ENCODE data around the gene KNOP1.

Gene KNOP1

DNA sequence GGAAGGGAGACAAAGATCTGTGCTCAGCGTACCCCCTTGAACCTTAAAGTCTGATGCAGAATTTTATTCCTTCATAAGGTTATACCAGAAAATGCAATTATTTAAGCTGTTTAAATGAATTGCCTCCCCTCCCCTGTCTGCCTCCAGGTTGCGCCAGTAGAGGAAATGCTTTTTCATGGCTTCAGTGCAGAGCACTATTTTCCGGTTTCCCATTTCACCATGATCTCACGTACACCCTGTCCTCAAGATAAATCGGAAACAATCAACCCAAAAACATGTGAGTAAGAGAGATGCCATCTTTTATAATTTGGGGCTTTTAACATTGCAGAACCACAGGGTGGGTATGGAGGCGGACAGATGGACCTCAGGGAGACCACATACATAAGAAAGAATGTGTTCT is 15.5 kb upstream of the KNOP1 start:
- Histone ChIP-seq H3F3A (ENCODE audit: control insufficient read depth, insufficient read depth) (no peaks in the 10 kb centered on the region), H3K27ac (ENCODE audit: low read depth, low read length) (no peak overlapping the region), H3K27me3 (ENCODE audit: control insufficient read depth, low read length) (no peaks in the 10 kb centered on the region), H3K4me3 (ENCODE audit: low read length) (no peak overlapping the region), H3K9me3 (ENCODE audit: control insufficient read depth, insufficient read depth, low read length) (no peaks in the 10 kb centered on the region), H3K4me1 (ENCODE audit: control insufficient read depth, low read length) (no peaks in the 10 kb centered on the region), H3K79me2 (ENCODE audit: control insufficient read depth, low read length) (no peaks in the 10 kb centered on the region), H3K4me2 (ENCODE audit: low read length) (no peak overlapping the region), H3K36me3 (ENCODE audit: control insufficient read depth, low read length) (no peaks in the 10 kb centered on the region), H3K9me2 (replicated peaks; ENCODE audit: control insufficient read depth, low read length) (no peaks in the 10 kb centered on the region), H4K20me1 (ENCODE audit: control insufficient read depth, insufficient read depth, low read depth, low read length) (no peaks in the 10 kb centered on the region)
- TF ChIP-seq, protein P1, sequence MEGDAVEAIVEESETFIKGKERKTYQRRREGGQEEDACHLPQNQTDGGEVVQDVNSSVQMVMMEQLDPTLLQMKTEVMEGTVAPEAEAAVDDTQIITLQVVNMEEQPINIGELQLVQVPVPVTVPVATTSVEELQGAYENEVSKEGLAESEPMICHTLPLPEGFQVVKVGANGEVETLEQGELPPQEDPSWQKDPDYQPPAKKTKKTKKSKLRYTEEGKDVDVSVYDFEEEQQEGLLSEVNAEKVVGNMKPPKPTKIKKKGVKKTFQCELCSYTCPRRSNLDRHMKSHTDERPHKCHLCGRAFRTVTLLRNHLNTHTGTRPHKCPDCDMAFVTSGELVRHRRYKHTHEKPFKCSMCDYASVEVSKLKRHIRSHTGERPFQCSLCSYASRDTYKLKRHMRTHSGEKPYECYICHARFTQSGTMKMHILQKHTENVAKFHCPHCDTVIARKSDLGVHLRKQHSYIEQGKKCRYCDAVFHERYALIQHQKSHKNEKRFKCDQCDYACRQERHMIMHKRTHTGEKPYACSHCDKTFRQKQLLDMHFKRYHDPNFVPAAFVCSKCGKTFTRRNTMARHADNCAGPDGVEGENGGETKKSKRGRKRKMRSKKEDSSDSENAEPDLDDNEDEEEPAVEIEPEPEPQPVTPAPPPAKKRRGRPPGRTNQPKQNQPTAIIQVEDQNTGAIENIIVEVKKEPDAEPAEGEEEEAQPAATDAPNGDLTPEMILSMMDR (IDR thresholded peaks at IDR 0.05; ENCODE audit: low read depth, low read length, poor library complexity, severe bottlenecking), result no peak
- no peak for TF ChIP-seq EZH2phosphoT487 (IDR thresholded peaks at IDR 0.05; ENCODE audit: borderline replicate concordance, low read length)

DNA sequence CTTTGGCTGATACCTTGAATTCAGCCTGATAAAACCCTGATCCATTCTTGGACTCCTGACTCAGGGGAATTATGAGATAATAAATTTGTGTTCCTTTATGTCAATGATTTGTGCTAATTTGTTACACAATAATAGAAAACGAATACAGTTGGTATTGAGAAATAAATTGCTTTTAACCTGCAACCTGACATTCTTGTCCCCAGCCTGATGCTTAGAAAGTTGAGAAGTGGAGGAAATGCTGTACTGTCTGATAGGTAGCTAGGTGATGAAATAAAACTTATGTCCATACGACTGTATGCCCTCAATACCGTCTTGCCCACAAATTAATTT is 10.6 kb upstream of the KNOP1 start:
- Histone ChIP-seq H3F3A (ENCODE audit: control insufficient read depth, insufficient read depth) (no peaks in the 10 kb centered on the region), H3K36me3 (ENCODE audit: control insufficient read depth, low read length) (no peaks in the 10 kb centered on the region), H3K9me2 (replicated peaks; ENCODE audit: control insufficient read depth, low read length) (no peaks in the 10 kb centered on the region), H3K4me1 (ENCODE audit: control insufficient read depth, low read length) (no peaks in the 10 kb centered on the region), H3K4me3 (ENCODE audit: low read length) (no peak overlapping the region), H3K9me3 (ENCODE audit: control insufficient read depth, insufficient read depth, low read length) (no peaks in the 10 kb centered on the region), H3K27ac (ENCODE audit: low read depth, low read length) (no peak overlapping the region), H3K79me2 (ENCODE audit: control insufficient read depth, low read length) (no peaks in the 10 kb centered on the region), H4K20me1 (ENCODE audit: control insufficient read depth, insufficient read depth, low read depth, low read length) (no peaks in the 10 kb centered on the region), H3K4me2 (ENCODE audit: low read length) (no peak overlapping the region), H3K27me3 (ENCODE audit: control insufficient read depth, low read length) (no peaks in the 10 kb centered on the region)
- TF ChIP-seq, protein P1 (IDR thresholded peaks at IDR 0.05; ENCODE audit: low read depth, low read length, poor library complexity, severe bottlenecking), result no peak
- no peak for TF ChIP-seq EZH2phosphoT487 (IDR thresholded peaks at IDR 0.05; ENCODE audit: borderline replicate concordance, low read length)

DNA sequence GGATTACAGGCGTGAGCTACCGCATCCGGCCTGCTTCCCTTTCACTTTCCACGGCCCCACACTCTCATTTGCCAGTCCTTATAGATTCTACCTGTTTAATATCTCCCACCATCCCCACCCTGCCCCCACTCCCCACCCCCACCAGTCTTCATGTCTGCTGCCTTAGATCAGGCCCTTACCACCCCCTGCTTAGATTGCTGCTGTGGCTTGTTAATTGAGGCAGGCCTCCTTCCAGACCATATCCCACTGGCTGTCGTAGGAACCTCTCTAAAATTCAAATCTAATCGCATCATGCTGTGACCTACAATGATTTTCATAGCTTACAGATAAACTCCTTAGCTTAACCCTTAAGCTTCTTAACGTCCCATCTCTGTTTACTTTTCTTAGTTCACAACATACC is 5.0 kb upstream of the KNOP1 start:
- H3K79me2 ChIP-seq (ENCODE audit: control insufficient read depth, low read length), result peaks cover 5% of the 10 kb centered on the region
- H3K27ac ChIP-seq (ENCODE audit: low read depth, low read length), result no peak overlapping the region
- no peaks in the 10 kb centered on the region for H3F3A ChIP-seq (ENCODE audit: control insufficient read depth, insufficient read depth)
- no peaks in the 10 kb centered on the region for H3K27me3 ChIP-seq (ENCODE audit: control insufficient read depth, low read length)
- no peaks in the 10 kb centered on the region for H3K9me2 ChIP-seq (replicated peaks; ENCODE audit: control insufficient read depth, low read length)
- no peak overlapping the region for H3K4me2 ChIP-seq (ENCODE audit: low read length)
- H3K9me3 ChIP-seq (ENCODE audit: control insufficient read depth, insufficient read depth, low read length), result no peaks in the 10 kb centered on the region
- no peaks in the 10 kb centered on the region for H4K20me1 ChIP-seq (ENCODE audit: control insufficient read depth, insufficient read depth, low read depth, low read length)
- H3K36me3 ChIP-seq (ENCODE audit: control insufficient read depth, low read length), result no peaks in the 10 kb centered on the region; the same call in 1 of the 2 replicates
- peaks cover 8% of the 10 kb centered on the region for H3K4me1 ChIP-seq (ENCODE audit: control insufficient read depth, low read length)
- H3K4me3 ChIP-seq (ENCODE audit: low read length), result no peak overlapping the region
- TF ChIP-seq EZH2phosphoT487 (IDR thresholded peaks at IDR 0.05; ENCODE audit: borderline replicate concordance, low read length), result no peak
- TF ChIP-seq, protein P1 (IDR thresholded peaks at IDR 0.05; ENCODE audit: low read depth, low read length, poor library complexity, severe bottlenecking), result no peak

Measured in DOHH2 (cell line).